ENCODE measurements around the gene KCTD7.
"Not testable (repeated sequence)": the region's sequence is repeated elsewhere in the genome, so short reads cannot be mapped to it uniquely, and the experiment has no call there.

The KCTD7 gene

DNA sequence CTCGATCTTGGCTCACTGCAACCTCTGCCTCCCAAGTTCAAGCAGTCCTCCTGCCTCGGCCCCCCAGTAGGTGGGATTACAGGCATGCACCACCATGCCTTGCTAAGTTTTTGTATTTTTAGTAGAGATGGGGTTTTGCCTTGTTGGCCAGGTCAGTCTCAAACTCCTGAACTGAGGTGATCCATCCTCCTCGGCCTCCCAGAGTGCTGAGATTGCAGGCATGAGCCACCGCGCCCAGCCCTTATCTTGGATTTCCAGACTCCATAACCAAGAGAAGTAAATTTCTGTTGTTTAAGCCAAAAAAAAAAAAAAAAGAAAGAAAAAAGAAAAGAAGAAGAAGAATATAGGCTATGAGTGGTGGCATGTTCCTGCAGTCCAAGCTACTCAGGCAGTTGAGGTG, 58.5 kb downstream of the KCTD7 start:
- TF ChIP-seq, protein P1, sequence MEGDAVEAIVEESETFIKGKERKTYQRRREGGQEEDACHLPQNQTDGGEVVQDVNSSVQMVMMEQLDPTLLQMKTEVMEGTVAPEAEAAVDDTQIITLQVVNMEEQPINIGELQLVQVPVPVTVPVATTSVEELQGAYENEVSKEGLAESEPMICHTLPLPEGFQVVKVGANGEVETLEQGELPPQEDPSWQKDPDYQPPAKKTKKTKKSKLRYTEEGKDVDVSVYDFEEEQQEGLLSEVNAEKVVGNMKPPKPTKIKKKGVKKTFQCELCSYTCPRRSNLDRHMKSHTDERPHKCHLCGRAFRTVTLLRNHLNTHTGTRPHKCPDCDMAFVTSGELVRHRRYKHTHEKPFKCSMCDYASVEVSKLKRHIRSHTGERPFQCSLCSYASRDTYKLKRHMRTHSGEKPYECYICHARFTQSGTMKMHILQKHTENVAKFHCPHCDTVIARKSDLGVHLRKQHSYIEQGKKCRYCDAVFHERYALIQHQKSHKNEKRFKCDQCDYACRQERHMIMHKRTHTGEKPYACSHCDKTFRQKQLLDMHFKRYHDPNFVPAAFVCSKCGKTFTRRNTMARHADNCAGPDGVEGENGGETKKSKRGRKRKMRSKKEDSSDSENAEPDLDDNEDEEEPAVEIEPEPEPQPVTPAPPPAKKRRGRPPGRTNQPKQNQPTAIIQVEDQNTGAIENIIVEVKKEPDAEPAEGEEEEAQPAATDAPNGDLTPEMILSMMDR (IDR thresholded peaks at IDR 0.05; ENCODE audit: insufficient read depth, low read length, missing control alignments): no peak
- no peak overlapping the region for H3K4me3 ChIP-seq (ENCODE audit: low read depth, low read length)
- ChIA-PET POLR2A (no interaction called here), CTCF (no interaction called here)
- DNase-seq (ENCODE audit: low read depth, low spot score): no peak

DNA sequence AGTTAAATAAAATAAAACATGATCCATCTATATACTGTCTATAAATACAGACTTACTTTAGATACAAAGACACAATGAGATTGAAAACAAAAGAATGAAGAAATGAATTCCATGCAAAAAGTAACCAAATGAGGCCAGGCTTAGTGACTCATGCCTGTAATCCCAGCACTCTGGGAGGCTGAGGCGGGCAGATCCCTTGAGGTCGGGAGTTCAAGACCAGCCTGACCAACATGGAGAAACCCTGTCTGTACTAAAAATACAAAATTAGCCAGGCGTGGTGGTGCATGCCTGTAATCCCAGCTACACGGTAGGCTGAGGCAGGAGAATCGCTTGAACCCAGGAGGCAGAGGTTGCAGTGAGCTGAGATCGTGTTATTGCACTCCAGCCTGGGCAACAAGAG, 59.0 kb downstream of the KCTD7 start:
- H3K4me3 ChIP-seq (ENCODE audit: low read depth, low read length); POLR2A ChIA-PET; CTCF ChIA-PET; DNase-seq (ENCODE audit: low read depth, low spot score): not testable (repeated sequence)

DNA sequence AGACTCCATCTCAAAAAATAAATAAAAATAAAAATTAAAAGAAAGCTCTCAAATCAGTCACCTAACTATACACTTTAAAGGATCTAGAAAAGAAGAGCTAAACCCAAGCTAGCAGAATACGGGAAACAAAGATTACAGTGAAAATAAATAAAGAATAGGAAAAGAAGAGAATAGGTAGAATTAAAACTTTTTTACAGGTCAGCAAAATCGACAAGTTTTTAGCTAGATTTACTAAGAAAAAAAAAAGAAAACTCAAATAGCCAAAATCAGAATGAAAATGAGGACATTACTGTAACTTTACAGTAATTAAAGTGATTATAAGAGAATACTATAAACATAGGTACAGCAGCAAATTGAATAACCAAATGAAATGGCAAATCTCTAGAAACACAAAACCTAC, 60.4 kb downstream of the KCTD7 start:
- CTCF ChIA-PET: no interaction called here
- POLR2A ChIA-PET: no interaction called here
- TF ChIP-seq, protein P1 (IDR thresholded peaks at IDR 0.05; ENCODE audit: insufficient read depth, low read length, missing control alignments): no peak

DNA sequence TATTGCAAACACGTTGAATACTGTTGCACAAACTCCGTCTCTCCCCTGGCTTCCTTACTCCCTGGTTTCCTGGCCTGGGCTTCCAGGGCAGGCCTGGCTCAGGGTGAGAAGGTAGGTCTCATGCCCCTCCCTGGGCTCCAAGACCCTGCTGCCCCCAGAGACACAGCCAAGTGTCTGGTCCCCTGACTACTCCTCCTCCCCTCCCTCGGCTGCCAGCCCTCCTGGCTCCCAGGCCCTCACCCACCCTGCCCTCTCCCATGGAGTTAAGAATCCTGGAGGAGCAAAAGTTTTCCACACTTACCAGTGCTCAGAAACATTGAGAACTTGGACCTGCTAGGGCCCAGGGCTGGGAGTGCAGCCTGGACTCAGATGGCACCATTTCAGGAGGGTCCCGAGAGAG, 64.7 kb downstream of the KCTD7 start:
- DNase-seq (ENCODE audit: low read depth, low spot score): no peak
- ChIA-PET POLR2A (no interaction called here), CTCF (no interaction called here)
- TF ChIP-seq, protein P1 (IDR thresholded peaks at IDR 0.05; ENCODE audit: insufficient read depth, low read length, missing control alignments): no peak
- no peak overlapping the region for H3K4me3 ChIP-seq (ENCODE audit: low read depth, low read length)

More for the DNA sequence above, 60.4 kb downstream of the KCTD7 start:
- H3K4me3 ChIP-seq (ENCODE audit: low read depth, low read length): no peak overlapping the region
- no peak for DNase-seq (ENCODE audit: low read depth, low spot score)
